Measurements from ENCODE around the gene GLI2.
A peak's percentile ranks its signal among the peaks of the same experiment; 100 is the strongest.

The GLI2 gene

GRCh38 chr2:120712180-120712681 lies 23.4 kb upstream of the GLI2 start:
- DNase-seq (ENCODE audit: low read depth in 2 of 2): peak in 1 of 2 experiments; percentile 50

GRCh38 chr2:120715353-120715752 lies 20.3 kb upstream of the GLI2 start:
- no peak for DNase-seq (ENCODE audit: low read depth in 2 of 2)

- no peak for DNase-seq (ENCODE audit: low read depth in 2 of 2)
Measured at GRCh38 chr2:120715941-120716340, 19.7 kb upstream of the GLI2 start.

GRCh38 chr2:120716641-120717585 lies 18.8 kb upstream of the GLI2 start:
- no peak for DNase-seq (ENCODE audit: low read depth in 2 of 2)

- DNase-seq (ENCODE audit: low read depth in 2 of 2): no peak
Measured at GRCh38 chr2:120719491-120719890, 16.2 kb upstream of the GLI2 start.

- no peak for DNase-seq (ENCODE audit: low read depth in 2 of 2)
Measured at GRCh38 chr2:120720231-120720630, 15.4 kb upstream of the GLI2 start.

- DNase-seq (ENCODE audit: low read depth in 2 of 2): no peak
Measured at GRCh38 chr2:120720746-120721375, 14.8 kb upstream of the GLI2 start.

- no peak for DNase-seq (ENCODE audit: low read depth in 2 of 2)
Measured at GRCh38 chr2:120722246-120722567, 13.5 kb upstream of the GLI2 start.

- DNase-seq (ENCODE audit: low read depth in 2 of 2): no peak
Measured at GRCh38 chr2:120722568-120723421, 12.9 kb upstream of the GLI2 start.

GRCh38 chr2:120726245-120726644 lies 9.4 kb upstream of the GLI2 start:
- DNase-seq (ENCODE audit: low read depth in 2 of 2): no peak

- DNase-seq (ENCODE audit: low read depth in 2 of 2): peak in 1 of 2 experiments; percentile 70
Measured at GRCh38 chr2:120729406-120730399, 6.0 kb upstream of the GLI2 start.

- DNase-seq (ENCODE audit: low read depth in 2 of 2): no peak
Measured at GRCh38 chr2:120731175-120731574, 4.5 kb upstream of the GLI2 start.

GRCh38 chr2:120732506-120733237 lies 3.0 kb upstream of the GLI2 start:
- no peak for DNase-seq (ENCODE audit: low read depth in 2 of 2)

- no peak for DNase-seq (ENCODE audit: low read depth in 2 of 2)
Measured at GRCh38 chr2:120733238-120733932, 2.3 kb upstream of the GLI2 start.

- DNase-seq (ENCODE audit: low read depth in 2 of 2): no peak
Measured at GRCh38 chr2:120734930-120735651, 577 bp upstream of the GLI2 start.

GRCh38 chr2:120736202-120736623 lies 545 bp downstream of the GLI2 start:
- DNase-seq (ENCODE audit: low read depth in 2 of 2): no peak

GRCh38 chr2:120736624-120737339 lies 1.1 kb downstream of the GLI2 start:
- peak; percentile 97 to 98 for DNase-seq (ENCODE audit: low read depth in 2 of 2)
